ENCODE measurements around the gene FRMD4A.

- TF ChIP-seq CTCF (IDR thresholded peaks at IDR 0.05; ENCODE audit: poor library complexity) (no peak), EZH2 (IDR thresholded peaks at IDR 0.05; ENCODE audit: borderline replicate concordance) (no peak), EZH2phosphoT487 (IDR thresholded peaks at IDR 0.05; ENCODE audit: low read depth, severe bottlenecking, unreplicated experiment) (no peak)
Measured at GRCh38 chr10:14309593-14309992, 21.1 kb downstream of the FRMD4A start.

Data from hepatocyte (in vitro differentiated cells).